ENCODE data around the gene GANC. TPM values are rescaled to one million over a fixed set of nuclear protein-coding genes. Genes with fewer than 3 reads are reported as not detected.

The GANC gene
- total RNA-seq, 2 donors from 2014 or later, result 6.6 to 12.7 TPM

GRCh38 chr15:42359249-42359648, 86.2 kb downstream of the GANC start, which contains the start of gene CAPN3:
CAPN3 (plus strand) TSS chr15:42359501; CDS start chr15:42359806, 305 bp downstream.
- Histone ChIP-seq H3K4me3 (peak within 1 kb of the TSS; percentile 25 to 33), H3K27ac (peak within 1 kb of the TSS; percentile 63 to 77), H3K9me3 (no peaks in the 10 kb centered on the region), H3K4me1 (no peaks in the 10 kb centered on the region), H3K36me3 (no peaks in the 10 kb centered on the region), H3K27me3 (no peaks in the 10 kb centered on the region)
- DNase-seq (ENCODE audit: low spot score), result no peak
- no peak for TF ChIP-seq CTCF (IDR thresholded peaks at IDR 0.05)

- Histone ChIP-seq H3K27me3 (no peaks in the 10 kb centered on the region), H3K27ac (peak overlapping the region; percentile 63 to 77), H3K4me3 (peak overlapping the region; percentile 25 to 33), H3K9me3 (no peaks in the 10 kb centered on the region), H3K4me1 (no peaks in the 10 kb centered on the region), H3K36me3 (no peaks in the 10 kb centered on the region)
- no peak for TF ChIP-seq CTCF (IDR thresholded peaks at IDR 0.05)
- no peak for DNase-seq (ENCODE audit: low spot score)
Observed at GRCh38 chr15:42359985-42360384, 87.0 kb downstream of the GANC start.

GRCh38 chr15:42360535-42361112, 87.6 kb downstream of the GANC start:
- TF ChIP-seq CTCF (IDR thresholded peaks at IDR 0.05), result no peak
- no peaks in the 10 kb centered on the region for H3K4me1 ChIP-seq
- no peaks in the 10 kb centered on the region for H3K9me3 ChIP-seq
- no peak for DNase-seq (ENCODE audit: low spot score)
- peak overlapping the region in 1 of 2 donors; percentile 77 for H3K27ac ChIP-seq
- H3K36me3 ChIP-seq, result no peaks in the 10 kb centered on the region
- H3K27me3 ChIP-seq, result no peaks in the 10 kb centered on the region
- no peak overlapping the region for H3K4me3 ChIP-seq

- Histone ChIP-seq H3K27ac (no peak overlapping the region), H3K27me3 (no peaks in the 10 kb centered on the region), H3K4me1 (no peaks in the 10 kb centered on the region), H3K36me3 (no peaks in the 10 kb centered on the region), H3K9me3 (no peaks in the 10 kb centered on the region), H3K4me3 (no peak overlapping the region)
- TF ChIP-seq CTCF (IDR thresholded peaks at IDR 0.05), result no peak
- DNase-seq (ENCODE audit: low spot score), result no peak
Observed at GRCh38 chr15:42363487-42363886, 90.5 kb downstream of the GANC start.

- H3K27ac ChIP-seq, result no peak overlapping the region
- no peaks in the 10 kb centered on the region for H3K36me3 ChIP-seq
Observed at GRCh38 chr15:42363942-42364341, 90.9 kb downstream of the GANC start.

More at GRCh38 chr15:42363942-42364341, 90.9 kb downstream of the GANC start:
- Histone ChIP-seq H3K4me1 (no peaks in the 10 kb centered on the region), H3K9me3 (no peaks in the 10 kb centered on the region), H3K27me3 (no peaks in the 10 kb centered on the region), H3K4me3 (no peak overlapping the region)
- no peak for TF ChIP-seq CTCF (IDR thresholded peaks at IDR 0.05)
- no peak for DNase-seq (ENCODE audit: low spot score)

Data from right atrium auricular region (tissue), 2 donors.